ENCODE data around the gene PLXNA2.

PLXNA2 gene
- 1.9 to 4.4 reads per million in 2 experiments for total RNA-seq

DNA sequence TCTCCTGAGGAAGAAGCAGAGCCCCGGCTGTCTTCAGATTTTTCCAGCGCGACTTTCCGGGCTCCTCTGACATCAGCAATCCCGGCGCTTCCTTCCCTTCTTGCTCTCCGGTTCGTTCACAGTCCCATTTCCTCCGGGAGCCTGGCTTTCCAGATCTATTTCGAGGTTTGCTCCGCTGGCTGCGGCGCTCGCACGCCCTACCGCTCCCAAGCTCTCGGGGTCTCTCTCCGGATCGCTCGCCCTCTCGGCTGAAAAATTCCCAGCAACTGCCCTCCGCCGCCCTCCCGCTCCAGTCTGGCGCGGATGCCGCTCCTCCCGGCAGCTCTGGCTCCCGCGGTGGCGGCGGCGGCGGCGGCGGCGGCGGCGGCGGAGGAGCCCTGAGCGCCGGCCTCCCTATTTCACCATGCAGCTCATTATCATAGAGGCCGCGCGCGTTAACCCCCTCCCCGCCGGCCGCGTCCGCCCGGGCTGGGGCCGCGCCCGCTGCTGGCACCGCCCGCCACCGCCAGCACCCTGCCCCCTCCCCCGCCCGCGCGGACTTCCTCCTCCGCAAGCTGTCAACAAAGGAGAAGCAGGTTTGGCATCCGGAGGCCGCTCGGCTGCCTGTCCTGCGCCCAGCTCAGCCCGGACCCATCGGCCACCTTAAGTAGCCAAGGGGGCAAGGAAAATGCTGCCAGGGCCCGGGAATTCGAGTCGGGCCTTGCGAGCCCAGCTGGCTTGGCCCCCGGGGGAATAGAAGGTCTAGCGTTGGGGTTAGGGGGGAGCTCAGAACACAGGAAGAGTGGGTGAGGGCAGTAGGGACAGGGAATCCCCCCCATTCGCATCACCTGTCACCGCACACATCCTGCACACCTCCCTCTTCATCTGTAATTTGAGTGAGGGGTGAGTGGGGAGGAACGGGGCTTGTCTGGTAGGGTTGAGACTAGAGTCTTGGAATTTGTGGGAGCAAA lies at the start of gene PLXNA2:
Gene PLXNA2, minus strand, starts transcription at position 418 of the 950 bp plus-strand sequence. CDS start 26,462 bp downstream, outside the sequence.
- peak; percentile 30 for DNase-seq (ENCODE audit: low read depth)

DNA sequence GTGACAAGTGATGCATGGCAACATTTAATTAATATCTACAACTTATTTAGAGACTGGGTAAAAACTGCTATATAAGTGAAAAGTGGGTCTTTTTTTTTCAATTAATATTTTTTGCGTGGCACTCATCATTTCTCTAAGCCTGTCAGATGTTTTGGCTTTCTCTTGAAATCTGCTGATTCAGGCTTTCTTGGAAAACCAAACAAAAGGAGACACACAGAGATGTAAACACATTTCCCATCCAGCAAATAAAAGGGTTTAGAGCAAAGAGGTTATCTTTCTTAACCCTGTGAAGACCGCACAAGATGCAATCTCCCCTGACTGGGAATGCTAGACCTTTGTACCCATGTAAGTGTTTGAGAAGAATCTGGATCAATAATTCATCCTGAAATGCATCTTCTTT lies 48.7 kb upstream of the PLXNA2 start:
- no peak for DNase-seq (ENCODE audit: low read depth)

DNA sequence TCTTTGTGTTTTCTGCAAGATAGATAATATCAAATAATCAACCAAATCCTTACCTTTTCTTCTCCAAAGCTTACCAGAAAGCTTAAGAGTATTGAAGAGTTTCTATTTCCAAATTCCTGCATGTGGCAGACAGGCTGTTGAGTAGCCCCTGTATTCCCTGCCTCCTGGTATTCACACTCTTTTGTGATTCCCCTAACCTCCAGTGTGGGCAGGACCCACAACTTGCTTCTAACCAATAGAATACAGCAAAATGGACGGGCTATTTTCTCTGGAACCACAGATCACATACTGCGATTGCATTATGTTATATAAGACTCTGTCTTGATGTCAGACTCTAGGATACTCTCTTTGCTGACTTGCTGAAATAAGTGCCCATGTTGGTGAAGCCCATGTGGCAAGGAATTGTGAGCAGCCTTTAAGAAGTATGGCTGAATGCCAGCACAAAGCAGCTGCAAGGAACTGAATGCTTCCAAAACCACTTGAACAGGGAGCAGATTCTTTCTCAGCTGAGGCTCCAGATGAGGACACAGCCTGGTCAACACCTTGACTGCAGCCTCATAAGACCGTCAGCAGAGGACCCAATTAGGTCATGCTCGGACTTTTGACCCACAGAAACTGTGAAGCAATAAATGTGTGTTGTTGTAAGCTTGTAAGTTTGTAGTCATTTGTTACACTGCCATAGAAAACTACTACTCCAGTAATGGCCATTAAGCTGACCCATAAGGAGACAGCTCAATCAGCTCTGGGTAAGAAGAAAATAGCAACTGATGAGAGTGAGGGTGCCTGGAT lies 47.9 kb upstream of the PLXNA2 start:
- no peak for DNase-seq (ENCODE audit: low read depth)

GRCh38 chr1:208291129-208291528 lies 46.9 kb upstream of the PLXNA2 start:
- no peak for DNase-seq (ENCODE audit: low read depth)

DNA sequence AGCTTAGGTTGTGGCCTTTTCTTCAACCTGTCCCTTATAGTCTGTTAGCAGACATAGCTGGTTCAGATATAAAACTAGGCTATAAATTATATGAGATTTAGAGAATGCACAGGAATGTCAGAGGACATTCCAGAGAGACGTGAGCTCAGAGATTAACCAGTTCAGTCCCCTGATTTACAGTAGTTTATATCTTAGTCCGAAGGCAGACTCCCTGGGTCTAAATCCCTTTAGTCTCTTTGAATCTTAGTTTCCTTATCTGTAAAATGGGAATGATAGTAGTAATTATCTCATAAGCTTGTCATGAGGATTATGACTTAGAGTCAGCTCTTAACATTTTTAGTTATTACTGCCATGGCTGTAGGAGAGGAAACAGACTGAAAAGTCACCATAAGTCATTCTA lies 45.5 kb upstream of the PLXNA2 start:
- no peak for DNase-seq (ENCODE audit: low read depth)

- DNase-seq (ENCODE audit: low read depth) = no peak
Observed at GRCh38 chr1:208288495-208288894, 44.3 kb upstream of the PLXNA2 start.

GRCh38 chr1:208280681-208281450 lies 36.7 kb upstream of the PLXNA2 start:
- DNase-seq (ENCODE audit: low read depth) = no peak

GRCh38 chr1:208279826-208280588 lies 35.8 kb upstream of the PLXNA2 start:
- no peak for DNase-seq (ENCODE audit: low read depth)

DNA sequence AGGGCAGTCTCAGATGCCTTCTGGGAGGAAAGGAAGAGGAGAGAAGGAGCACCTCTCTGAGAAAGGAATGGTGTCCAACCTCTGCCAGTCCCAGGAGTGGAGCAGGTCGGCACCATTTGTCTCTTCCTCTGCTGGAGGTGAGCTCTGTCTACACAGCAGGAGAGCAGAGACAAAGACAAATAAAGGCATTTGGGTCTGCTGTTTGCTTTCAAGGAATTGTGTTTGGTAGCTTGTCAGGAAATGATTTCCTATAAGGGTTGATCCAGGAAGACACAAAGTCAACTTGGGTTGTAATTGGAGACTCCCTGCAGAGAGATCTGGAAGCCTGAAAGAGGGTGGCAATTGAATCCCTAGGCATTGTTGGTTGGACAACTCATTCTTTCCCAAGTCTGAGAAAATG lies 34.5 kb upstream of the PLXNA2 start:
- DNase-seq (ENCODE audit: low read depth) = no peak

GRCh38 chr1:208276757-208277435 lies 32.7 kb upstream of the PLXNA2 start:
- DNase-seq (ENCODE audit: low read depth) = no peak

DNA sequence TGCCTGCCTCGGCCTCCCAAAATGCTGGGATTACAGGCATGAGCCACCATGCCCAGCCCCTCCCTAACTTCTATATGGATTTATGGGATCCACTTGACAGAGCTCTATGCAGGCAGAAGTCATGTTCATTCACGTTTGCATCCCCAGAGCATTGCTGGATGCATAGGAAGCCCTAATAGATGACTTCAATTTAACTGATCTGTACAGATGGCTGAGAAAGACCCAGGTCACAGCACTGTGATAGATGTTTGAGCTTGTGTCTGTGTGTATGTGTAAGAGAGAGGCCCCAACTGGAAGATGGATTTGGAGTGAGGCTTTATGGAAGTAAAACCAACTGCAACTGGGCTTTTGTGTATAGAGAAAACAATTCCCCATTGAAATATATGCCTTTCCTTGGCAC lies 30.9 kb upstream of the PLXNA2 start:
- DNase-seq (ENCODE audit: low read depth) = no peak

- DNase-seq (ENCODE audit: low read depth) = no peak
Observed at GRCh38 chr1:208273386-208274017, 29.3 kb upstream of the PLXNA2 start.

- DNase-seq (ENCODE audit: low read depth) = no peak
Observed at GRCh38 chr1:208272713-208273112, 28.5 kb upstream of the PLXNA2 start.

DNA sequence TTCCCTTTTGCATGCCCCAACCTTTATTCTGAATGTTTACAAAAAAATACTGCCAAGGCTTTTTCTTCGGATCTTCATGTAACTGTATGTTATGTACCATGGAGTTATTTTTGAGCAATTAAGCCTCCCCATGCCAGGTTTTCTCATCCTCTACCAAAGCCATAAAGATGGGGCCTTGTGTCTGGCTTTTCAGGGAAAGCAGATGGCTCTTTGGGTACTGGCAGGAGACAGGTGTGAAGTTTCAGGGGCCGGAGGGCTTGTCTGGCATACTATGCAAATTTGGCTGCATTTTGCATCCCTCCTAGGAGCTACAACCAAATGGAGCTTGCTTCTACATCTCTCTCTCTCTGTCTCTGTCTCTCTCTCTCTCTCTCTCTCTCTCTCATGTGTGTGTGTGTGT lies 28.1 kb upstream of the PLXNA2 start:
- DNase-seq (ENCODE audit: low read depth) = no peak

GRCh38 chr1:208271236-208271635 lies 27.1 kb upstream of the PLXNA2 start:
- DNase-seq (ENCODE audit: low read depth) = no peak

DNA sequence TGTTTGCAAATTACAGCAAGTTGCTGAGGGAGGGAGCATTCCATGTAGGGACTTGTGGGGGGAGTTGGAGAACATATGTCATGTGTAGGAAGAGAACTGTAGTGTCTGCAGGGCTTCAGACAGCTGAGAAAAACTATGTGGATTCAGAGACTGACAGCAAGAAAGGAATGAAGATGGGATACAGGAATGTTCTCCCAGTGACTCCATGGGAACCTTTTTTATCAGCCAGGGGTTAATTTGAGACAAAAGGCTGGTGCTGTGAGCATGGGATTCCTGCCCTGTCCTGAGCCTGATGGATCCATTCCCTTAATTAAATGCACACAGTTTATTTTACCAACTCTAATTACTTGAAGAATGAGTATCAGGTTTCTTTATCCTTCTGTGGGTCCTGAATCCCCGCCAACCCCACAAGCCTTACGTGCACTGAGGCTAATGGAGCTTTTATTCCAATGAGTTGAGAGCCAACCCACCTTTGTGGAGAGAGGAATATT lies 26.5 kb upstream of the PLXNA2 start:
- no peak for DNase-seq (ENCODE audit: low read depth)

GRCh38 chr1:208269338-208269666 lies 25.1 kb upstream of the PLXNA2 start:
- DNase-seq (ENCODE audit: low read depth) = no peak

- DNase-seq (ENCODE audit: low read depth) = no peak
Observed at GRCh38 chr1:208268541-208269337, 24.6 kb upstream of the PLXNA2 start.

GRCh38 chr1:208265525-208265924 lies 21.3 kb upstream of the PLXNA2 start:
- no peak for DNase-seq (ENCODE audit: low read depth)
